HUES6 (cell line): ENCODE measurements around the gene GAP43.

Experiments
- H3K27ac ChIP-seq: 2 replicates; pipeline ENCODE4 v1.7.0; 2013; ENCODE audit warnings: low read depth, mild to moderate bottlenecking, low read length, inconsistent platforms
- H3K27me3 ChIP-seq: 2 replicates; pipeline ENCODE4 v1.6.1; 2013; ENCODE audit warnings: low read length; ENCODE audit not compliant: control insufficient read depth, insufficient read depth
- H3K36me3 ChIP-seq: 2 replicates; pipeline ENCODE4 v1.6.1; 2013; ENCODE audit warnings: low read length; ENCODE audit not compliant: control insufficient read depth, insufficient read depth
- H3K4me1 ChIP-seq: 2 replicates; pipeline ENCODE4 v1.6.1; 2013; ENCODE audit warnings: low read length; ENCODE audit not compliant: control insufficient read depth, insufficient read depth
- H3K4me3 ChIP-seq: 2 replicates; pipeline ENCODE4 v1.5.1; 2013; ENCODE audit warnings: low read depth, low read length
- H3K9ac ChIP-seq: one replicate; pipeline ENCODE4 v1.6.1; 2013; ENCODE audit warnings: mild to moderate bottlenecking, low read length
- H3K9me3 ChIP-seq: 2 replicates; pipeline ENCODE4 v1.6.1; 2013; ENCODE audit warnings: low read depth, low read length; ENCODE audit not compliant: control insufficient read depth, insufficient read depth

GAP43 gene

GRCh38 chr3:115683773-115684172 is 60.5 kb downstream of the GAP43 start:
- Histone ChIP-seq H3K27ac (no peak overlapping the region), H3K36me3 (no peaks in the 10 kb centered on the region), H3K4me1 (0 out of 2 replicates have a peak, but pooled peaks cover 2% of the 10 kb centered on the region), H3K9ac (no peak overlapping the region), H3K9me3 (no peaks in the 10 kb centered on the region), H3K27me3 (no peaks in the 10 kb centered on the region), H3K4me3 (no peak overlapping the region)

GRCh38 chr3:115685097-115685496 is 61.8 kb downstream of the GAP43 start:
- H3K36me3 ChIP-seq, result no peaks in the 10 kb centered on the region
- no peaks in the 10 kb centered on the region for H3K27me3 ChIP-seq
- no peak overlapping the region for H3K4me3 ChIP-seq
- H3K9ac ChIP-seq, result no peak overlapping the region
- H3K27ac ChIP-seq, result no peak overlapping the region
- no peaks in the 10 kb centered on the region for H3K9me3 ChIP-seq
- H3K4me1 ChIP-seq, result 0 out of 2 replicates have a peak, but pooled peaks cover 5% of the 10 kb centered on the region

DNA sequence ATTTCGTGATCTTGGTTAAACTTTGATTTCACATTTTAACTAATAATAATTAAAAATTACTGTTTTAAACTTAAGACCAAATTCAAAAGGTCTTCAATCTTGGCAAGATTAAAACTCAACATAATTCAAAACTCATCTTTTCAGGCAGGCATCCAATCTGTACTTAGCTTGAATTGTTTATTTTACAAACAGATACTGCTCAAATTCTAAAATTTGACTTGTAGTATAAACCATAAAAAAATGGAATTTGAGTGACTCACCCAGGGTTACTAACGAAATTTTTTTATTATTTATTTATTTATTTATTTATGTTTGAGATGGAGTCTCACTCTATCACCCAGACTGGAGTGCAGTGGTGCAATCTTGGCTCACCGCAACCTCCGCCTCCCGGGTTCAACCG is 64.4 kb downstream of the GAP43 start:
- Histone ChIP-seq H3K4me1 (peaks cover 8% of the 10 kb centered on the region; the same call in 1 of the 2 replicates), H3K27me3 (no peaks in the 10 kb centered on the region), H3K4me3 (no peak overlapping the region), H3K9me3 (no peaks in the 10 kb centered on the region), H3K9ac (no peak overlapping the region), H3K36me3 (no peaks in the 10 kb centered on the region), H3K27ac (no peak overlapping the region)

GRCh38 chr3:115688418-115688817 is 65.1 kb downstream of the GAP43 start:
- Histone ChIP-seq H3K27me3 (no peaks in the 10 kb centered on the region), H3K4me3 (no peak overlapping the region), H3K4me1 (peaks cover 9% of the 10 kb centered on the region; the same call in 1 of the 2 replicates), H3K36me3 (no peaks in the 10 kb centered on the region), H3K9ac (no peak overlapping the region), H3K9me3 (no peaks in the 10 kb centered on the region), H3K27ac (no peak overlapping the region)

DNA sequence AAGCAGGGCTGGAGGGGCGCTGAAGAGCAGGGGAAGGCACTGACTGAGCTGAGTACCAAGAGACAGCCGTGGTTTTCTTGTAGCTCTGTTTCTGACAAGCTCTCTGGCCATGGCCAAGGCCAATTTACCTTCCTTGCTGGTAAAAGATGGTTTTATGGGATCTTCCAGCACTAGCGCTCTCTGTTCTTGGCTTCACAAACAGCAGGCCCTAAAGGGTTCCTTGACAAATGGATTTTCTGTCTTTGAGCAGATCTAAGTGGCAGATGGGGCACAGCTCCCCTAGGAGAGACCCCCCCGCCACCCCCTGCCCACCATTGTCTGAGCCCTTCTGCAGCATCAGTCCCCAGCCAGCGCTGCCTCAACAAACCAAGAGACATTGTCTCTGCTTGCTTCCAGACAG is 66.6 kb downstream of the GAP43 start:
- Histone ChIP-seq H3K9ac (no peak overlapping the region), H3K27me3 (no peaks in the 10 kb centered on the region), H3K27ac (no peak overlapping the region), H3K4me3 (no peak overlapping the region), H3K4me1 (peaks cover 9% of the 10 kb centered on the region; the same call in 1 of the 2 replicates), H3K9me3 (no peaks in the 10 kb centered on the region), H3K36me3 (no peaks in the 10 kb centered on the region)

DNA sequence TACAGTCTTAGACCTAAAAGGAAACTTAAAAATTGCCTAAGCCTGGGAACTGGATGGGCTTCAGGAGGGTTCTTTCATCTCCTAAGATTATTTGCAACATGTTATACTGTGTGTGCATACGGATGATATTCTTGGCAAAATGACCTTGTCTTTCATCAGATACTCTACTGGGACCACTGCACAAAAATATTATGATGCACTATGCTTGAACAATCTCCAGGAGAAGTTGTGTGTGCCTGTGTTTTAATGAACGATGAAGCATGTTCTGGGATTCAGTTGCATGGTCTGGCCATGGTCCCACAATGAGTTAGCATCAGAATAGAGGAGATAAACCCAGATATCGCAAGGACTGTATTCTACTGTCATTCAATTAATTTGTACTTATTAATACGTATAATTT is 68.7 kb downstream of the GAP43 start:
- H3K27me3 ChIP-seq, result no peaks in the 10 kb centered on the region
- no peaks in the 10 kb centered on the region for H3K36me3 ChIP-seq
- no peak overlapping the region for H3K4me3 ChIP-seq
- H3K27ac ChIP-seq, result no peak overlapping the region
- no peak overlapping the region for H3K9ac ChIP-seq
- peaks cover 9% of the 10 kb centered on the region; the same call in 1 of the 2 replicates for H3K4me1 ChIP-seq
- no peaks in the 10 kb centered on the region for H3K9me3 ChIP-seq

DNA sequence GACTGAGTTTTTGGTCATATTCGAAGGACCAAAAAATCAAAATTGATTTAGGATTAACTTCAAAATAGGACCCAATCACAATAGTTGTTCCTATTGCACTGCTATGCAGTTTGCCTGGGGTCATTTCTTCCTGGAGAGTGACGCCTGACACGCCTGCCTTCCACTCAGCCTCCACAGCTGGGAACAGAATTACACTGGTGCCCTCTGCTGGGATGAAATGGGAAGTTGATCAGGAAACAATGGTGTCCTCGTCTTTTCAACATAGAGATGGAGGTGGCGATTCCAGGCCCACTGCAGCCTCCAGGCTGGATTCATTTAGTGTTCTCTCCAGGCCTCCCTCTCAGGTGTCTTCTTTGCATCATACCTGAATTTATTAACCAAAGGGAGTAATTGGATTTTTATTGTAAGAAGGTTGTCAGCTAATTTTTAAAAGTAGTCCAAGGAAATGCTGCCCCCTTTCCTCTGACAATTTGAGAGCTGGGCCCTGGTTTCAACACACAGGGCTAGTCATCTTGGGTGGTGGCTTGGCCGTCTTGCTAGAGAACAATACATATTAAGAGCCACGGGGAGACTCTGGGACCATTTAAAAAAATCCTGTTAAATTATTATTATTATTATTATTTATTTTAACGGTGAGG is 69.7 kb downstream of the GAP43 start:
- H3K4me3 ChIP-seq, result no peak overlapping the region
- H3K27ac ChIP-seq, result no peak overlapping the region

DNA sequence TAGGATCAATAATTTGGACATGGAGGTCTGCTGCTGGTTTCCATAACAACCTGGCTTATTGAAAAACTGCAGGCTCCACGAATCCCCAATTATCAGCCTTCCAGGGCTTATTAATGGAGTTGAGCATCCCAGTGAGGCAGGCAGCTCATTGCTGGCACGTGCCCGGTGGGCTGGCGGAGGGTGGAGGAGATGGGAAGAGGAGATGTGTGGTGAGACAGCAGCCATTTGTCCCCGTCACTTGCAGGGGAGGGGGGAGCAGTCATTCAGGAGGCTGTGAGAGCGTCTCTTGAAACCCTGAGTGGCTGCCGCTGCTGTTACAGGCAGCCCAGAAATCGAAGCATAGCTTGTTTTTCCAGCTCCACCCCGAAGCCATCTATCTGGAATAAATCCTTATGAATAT is 70.6 kb downstream of the GAP43 start:
- Histone ChIP-seq H3K4me1 (peaks cover 11% of the 10 kb centered on the region; the same call in 1 of the 2 replicates), H3K9ac (no peak overlapping the region), H3K4me3 (no peak overlapping the region), H3K27ac (no peak overlapping the region), H3K27me3 (no peaks in the 10 kb centered on the region), H3K36me3 (no peaks in the 10 kb centered on the region), H3K9me3 (no peaks in the 10 kb centered on the region)

More for the DNA sequence above, 69.7 kb downstream of the GAP43 start:
- Histone ChIP-seq H3K9ac (no peak overlapping the region), H3K4me1 (peaks cover 9% of the 10 kb centered on the region; the same call in 1 of the 2 replicates), H3K36me3 (no peaks in the 10 kb centered on the region), H3K9me3 (no peaks in the 10 kb centered on the region), H3K27me3 (no peaks in the 10 kb centered on the region)

DNA sequence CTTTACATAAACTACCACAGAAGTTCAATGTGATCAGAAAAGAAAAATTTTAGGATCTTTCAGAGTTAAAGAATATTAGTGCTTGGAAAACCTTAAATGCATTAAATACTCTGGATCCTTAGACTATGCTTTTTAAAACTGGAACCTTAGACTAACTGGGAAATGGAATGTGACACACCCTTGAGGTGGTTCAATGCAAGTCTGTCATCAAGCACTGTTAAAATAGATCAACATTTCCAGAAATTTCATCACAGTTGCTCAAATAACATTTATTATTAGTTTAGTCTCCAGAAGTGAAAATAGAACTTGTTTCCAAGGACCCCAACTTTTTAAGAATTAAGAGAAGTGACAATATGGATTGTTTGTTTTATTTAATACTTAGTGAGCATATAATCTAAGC is 71.8 kb downstream of the GAP43 start:
- H3K9me3 ChIP-seq, result no peaks in the 10 kb centered on the region
- no peaks in the 10 kb centered on the region for H3K36me3 ChIP-seq
- no peak overlapping the region for H3K27ac ChIP-seq
- no peak overlapping the region for H3K4me3 ChIP-seq
- no peaks in the 10 kb centered on the region for H3K27me3 ChIP-seq
- H3K9ac ChIP-seq, result no peak overlapping the region
- peaks cover 13% of the 10 kb centered on the region; the same call in 1 of the 2 replicates for H3K4me1 ChIP-seq

DNA sequence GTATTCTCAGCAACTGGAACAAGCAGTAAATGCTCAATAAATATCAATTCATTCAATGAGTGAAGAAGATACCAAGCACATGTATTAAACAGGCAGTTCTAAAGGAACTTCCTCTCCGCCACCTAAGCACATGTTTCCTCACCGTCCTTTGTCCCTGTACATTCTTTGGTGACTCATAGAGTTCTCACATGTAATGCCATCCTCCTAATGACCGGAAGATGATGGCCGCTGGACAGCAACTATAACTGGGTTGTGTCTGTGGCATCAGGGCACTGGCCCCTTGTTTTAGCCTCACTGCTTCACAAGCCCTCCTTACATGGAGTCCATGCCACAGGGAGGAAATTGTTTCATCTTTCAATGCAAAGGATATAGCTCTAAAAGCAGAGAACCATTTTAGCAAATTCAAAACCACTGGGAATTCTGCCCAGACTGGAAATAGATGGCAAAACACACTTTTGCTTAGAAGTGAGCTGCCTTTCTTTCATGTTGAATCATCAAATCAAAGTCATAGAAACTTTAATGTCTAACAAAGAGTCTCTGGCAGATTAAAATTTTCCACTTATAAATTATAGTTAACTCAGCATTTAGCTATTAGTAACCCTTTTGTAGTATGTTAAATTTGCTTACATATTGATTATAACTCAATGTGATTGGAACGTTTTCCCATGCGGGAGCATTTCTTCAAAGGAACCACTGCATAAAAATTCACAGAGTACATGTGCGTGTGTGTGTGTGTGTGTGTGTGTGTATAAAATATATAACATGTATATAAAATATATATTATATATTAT is 74.1 kb downstream of the GAP43 start:
- H3K36me3 ChIP-seq, result no peaks in the 10 kb centered on the region
- H3K9me3 ChIP-seq, result peaks cover 2% of the 10 kb centered on the region; the same call in 1 of the 2 replicates
- no peak overlapping the region for H3K27ac ChIP-seq
- H3K4me3 ChIP-seq, result no peak overlapping the region
- no peaks in the 10 kb centered on the region for H3K27me3 ChIP-seq
- H3K4me1 ChIP-seq, result peaks cover 13% of the 10 kb centered on the region; the same call in 1 of the 2 replicates
- H3K9ac ChIP-seq, result no peak overlapping the region
